ENCODE results near the gene SLC30A1. TPM values are rescaled to one million over a fixed set of nuclear protein-coding genes. Genes with fewer than 3 reads are reported as not detected.
A peak's percentile ranks its signal among the peaks of the same experiment; 100 is the strongest.

The SLC30A1 gene
- total and polyA plus RNA-seq, 12 donors: 1.4 to 26.5 (median 14.4) TPM

DNA sequence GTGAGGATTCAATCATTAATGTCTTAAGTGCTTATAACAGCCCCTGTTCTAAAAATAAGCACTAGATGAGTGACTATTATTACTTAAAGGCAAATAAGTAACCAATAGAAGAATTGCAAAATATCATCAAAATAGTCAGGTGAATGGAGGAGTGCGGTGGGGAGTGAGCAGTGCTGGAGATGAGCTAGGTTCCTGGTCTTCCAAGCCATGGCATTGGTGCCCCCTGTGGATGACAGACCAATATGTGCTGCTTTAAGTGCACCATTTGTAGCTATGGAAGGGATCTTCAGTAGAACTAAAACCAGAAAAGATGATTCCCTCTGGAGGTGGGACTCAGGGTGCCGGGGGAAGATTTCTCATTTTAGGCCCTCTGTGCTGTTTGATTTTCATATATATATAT is 46.1 kb upstream of the SLC30A1 start:
- Histone ChIP-seq H3K4me3 (no peak overlapping the region), H3K4me1 (peaks cover 0 to 22% (median 7%) of the 10 kb centered on the region in 9 donors), H3K27me3 (no peaks in the 10 kb centered on the region), H3K27ac (no peak overlapping the region), H3K36me3 (no peaks in the 10 kb centered on the region), H3K9me3 (no peaks in the 10 kb centered on the region)
- WGBS, 2 donors: 80 to 84% methylated on average over 2 of the region's 2 CpGs
- ATAC-seq (peak in 4 of 8 donors; percentile 57 to 72 (median 68)), DNase-seq (no peak)
- peak in 7 of 9 donors; percentile 12 to 48 (median 39) for TF ChIP-seq CTCF (IDR thresholded peaks at IDR 0.05)
- intact Hi-C loops (cut with DNase I): loop anchor here in 1 of 10 donors (5.0 kb wide), 1 partner anchor 48 kb away; the partner anchor contains the start of gene SLC30A1

DNA sequence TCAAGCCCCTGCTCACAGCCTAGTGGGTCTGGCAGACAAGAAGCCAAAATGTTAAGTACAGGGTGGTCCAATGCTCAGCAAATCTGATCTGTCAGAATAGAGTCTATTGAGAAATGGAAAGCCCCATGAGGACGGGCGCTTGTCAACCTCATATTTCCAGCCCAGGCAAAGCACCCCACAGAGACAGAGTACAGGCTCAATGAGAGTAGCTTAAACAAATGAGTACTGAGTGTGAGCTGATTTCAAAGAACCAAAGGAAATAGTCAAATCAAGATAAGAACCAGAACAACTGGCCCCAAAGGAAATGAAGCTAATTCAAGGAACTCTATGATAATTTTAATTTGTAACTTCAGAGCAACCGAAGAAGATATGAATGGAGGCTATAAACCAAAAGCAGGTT is 44.6 kb upstream of the SLC30A1 start:
- Histone ChIP-seq H3K36me3 (no peaks in the 10 kb centered on the region), H3K27me3 (no peaks in the 10 kb centered on the region), H3K4me1 (peaks cover 0 to 19% (median 7%) of the 10 kb centered on the region in 9 donors), H3K4me3 (no peak overlapping the region), H3K27ac (no peak overlapping the region), H3K9me3 (no peaks in the 10 kb centered on the region)
- no peak for DNase-seq
- WGBS, 2 donors: 66 to 73% methylated on average over 3 of the region's 3 CpGs
- intact Hi-C loops (cut with DNase I): no loop called here
- no peak for ATAC-seq
- TF ChIP-seq CTCF (IDR thresholded peaks at IDR 0.05): no peak

DNA sequence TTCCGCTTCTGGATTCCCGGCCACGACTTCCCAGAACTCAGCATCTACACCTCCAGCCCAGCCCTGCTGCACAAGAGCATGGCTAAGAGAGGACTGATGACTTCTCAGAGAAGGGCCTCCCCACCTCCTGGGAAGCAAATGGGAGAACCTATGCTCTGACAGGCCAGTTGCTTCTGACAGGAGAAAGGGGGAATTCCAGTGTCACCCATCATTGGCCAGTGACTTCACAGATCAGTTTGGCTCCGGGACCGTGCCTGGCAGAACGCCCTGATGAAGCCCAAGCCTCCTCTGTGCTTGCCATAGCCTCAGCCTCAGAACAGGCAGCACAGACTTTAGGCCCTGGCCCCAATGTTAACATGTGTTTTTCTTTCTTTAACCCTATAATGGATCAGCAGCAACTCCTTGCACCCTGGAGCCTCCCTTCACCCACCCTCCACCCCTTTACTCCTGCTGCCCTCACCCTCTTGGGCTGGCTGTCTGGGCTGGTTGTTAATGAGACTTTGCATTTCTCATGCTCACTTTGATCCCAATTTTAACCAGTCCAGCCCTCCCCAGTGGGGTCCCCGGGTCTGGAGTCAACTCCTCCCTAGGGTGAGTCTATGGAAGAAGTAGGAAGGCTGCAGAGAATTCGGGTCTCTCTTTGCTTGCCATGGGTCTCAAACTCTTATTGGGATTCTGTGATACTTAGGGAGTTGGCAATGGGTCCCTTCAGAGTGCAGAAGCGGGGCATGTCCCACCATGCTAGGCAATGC is 42.7 kb upstream of the SLC30A1 start:
- intact Hi-C loops (cut with DNase I): no loop called here
- WGBS, 2 donors: 53 to 55% methylated on average over 9 of the region's 9 CpGs
- ATAC-seq (peak in 6 of 8 donors; percentile 30 to 81 (median 39)), DNase-seq (peak; percentile 39 to 42)
- Histone ChIP-seq H3K27ac (peak overlapping the region in 1 of 10 donors; percentile 15), H3K27me3 (no peaks in the 10 kb centered on the region), H3K4me3 (no peak overlapping the region), H3K9me3 (no peaks in the 10 kb centered on the region), H3K36me3 (no peaks in the 10 kb centered on the region), H3K4me1 (peaks cover 0 to 16% (median 7%) of the 10 kb centered on the region in 9 donors)
- no peak for TF ChIP-seq CTCF (IDR thresholded peaks at IDR 0.05)

DNA sequence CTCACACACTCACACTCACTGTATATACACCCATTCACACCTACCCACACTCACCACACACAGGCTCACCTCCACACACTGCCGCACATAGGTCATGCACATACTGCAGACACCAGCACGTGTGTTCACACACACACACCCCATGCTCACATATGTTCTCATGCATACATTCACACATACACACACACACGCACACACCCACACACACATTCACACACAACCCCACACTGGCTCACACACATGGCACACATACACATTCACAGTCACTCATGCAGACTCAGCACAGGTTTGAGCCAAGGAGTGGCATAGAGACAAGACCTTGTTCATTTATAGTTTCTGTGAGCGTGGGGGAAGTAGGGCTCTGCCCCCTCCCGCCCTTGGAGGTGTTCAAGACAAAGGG is 41.1 kb upstream of the SLC30A1 start:
- Histone ChIP-seq H3K36me3 (no peaks in the 10 kb centered on the region), H3K4me1 (peaks cover 3 to 24% (median 12%) of the 10 kb centered on the region in 9 donors), H3K27ac (no peak overlapping the region), H3K27me3 (no peaks in the 10 kb centered on the region), H3K9me3 (no peaks in the 10 kb centered on the region), H3K4me3 (no peak overlapping the region)
- intact Hi-C loops (cut with DNase I): no loop called here
- no peak for ATAC-seq
- no peak for DNase-seq
- no peak for TF ChIP-seq CTCF (IDR thresholded peaks at IDR 0.05)
- WGBS, 2 donors: 81 to 93% methylated on average over 5 of the region's 5 CpGs
